ENCODE results near the gene RIC8A. TPM values are rescaled to one million over a fixed set of nuclear protein-coding genes. Genes with fewer than 3 reads are reported as not detected.

RIC8A gene
- total and polyA plus RNA-seq, 2 of the 13 experiments (the other 11 are each of a cell fraction or from before 2014, with no cell fraction given) = 62.1 to 63.8 TPM

DNA sequence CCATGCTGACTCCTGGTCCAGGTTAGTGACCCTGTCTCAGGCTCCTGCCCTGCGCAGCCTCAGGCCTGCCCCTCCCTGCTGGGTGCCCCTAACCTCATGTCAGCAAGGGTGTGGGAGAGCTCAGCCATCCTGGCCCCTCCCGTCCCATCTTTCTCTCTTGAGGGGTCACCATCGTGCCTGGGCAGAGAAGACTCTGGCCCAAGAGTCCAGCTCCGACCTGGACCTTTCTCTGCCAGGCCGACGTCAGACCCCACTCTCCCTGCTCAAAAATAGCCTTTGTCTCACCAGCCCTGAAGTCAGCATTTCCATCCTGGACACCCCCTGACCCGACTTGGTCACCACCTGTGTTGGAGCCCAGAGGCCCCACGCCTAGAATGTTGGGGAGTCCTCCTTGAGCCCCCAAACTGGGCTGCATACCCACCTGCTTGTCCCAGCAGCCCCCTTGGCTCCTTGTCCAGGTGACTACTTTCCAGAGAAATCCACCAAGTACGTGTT lies 9.7 kb upstream of the RIC8A start:
- Histone ChIP-seq H3K36me3 (replicated peaks in 1 of 2; ENCODE audit: control insufficient read depth in 1 of 2, insufficient read depth in 2 of 2, low read length in 2 of 2) (no peaks in the 10 kb centered on the region), H3K4me3 (replicated peaks in 1 of 3; ENCODE audit: insufficient read depth in 1 of 3, low read depth in 2 of 3, low read length in 3 of 3) (no peak overlapping the region), H3K4me2 (ENCODE audit: low read depth, low read length) (no peak overlapping the region), H3K27ac (ENCODE audit: extremely low read length, insufficient read depth, low read length) (no peak overlapping the region), H3K9me3 (ENCODE audit: low read length) (no peaks in the 10 kb centered on the region), H3K79me2 (ENCODE audit: insufficient read depth, low read length) (no peaks in the 10 kb centered on the region), H2AFZ (ENCODE audit: low read length) (no peak overlapping the region), H3K27me3 (ENCODE audit: control insufficient read depth in 1 of 2, insufficient read depth in 2 of 2, low read length in 2 of 2) (peaks cover 0 to 1% of the 10 kb centered on the region in 2 experiments; a peak in 1 of 5 replicates), H4K20me1 (ENCODE audit: insufficient read depth, low read length) (no peaks in the 10 kb centered on the region), H3K9ac (ENCODE audit: insufficient read depth, low read depth, low read length) (no peak overlapping the region), H3K4me1 (ENCODE audit: insufficient read depth, low read length) (0 out of 2 replicates have a peak, but pooled peaks cover 5% of the 10 kb centered on the region)
- DNase-seq (ENCODE audit: low spot score) (no peak), ATAC-seq (peak; percentile 12), FAIRE-seq (no peak)
- 68% methylated on average over 9 of the region's 9 CpGs for WGBS (ENCODE audit: low lambda C conversion rate)
- ChIA-PET CTCF (ENCODE audit: low intra/inter-chr PET ratio, low total read pairs) (no interaction called here), POLR2A (no interaction called here)
- intact Hi-C loops (cut with micrococcal nuclease; ENCODE audit: unreplicated experiment) (no loop called here), in situ Hi-C loops (cut with HindIII; ENCODE audit: extremely low pct_ligation_motif_present, low pct_unique_long_range_greater_than_20kb) (no loop called here)
- BruUV-seq (replicated peaks) = no TSS peak
- TF ChIP-seq HMGA1 (CRISPR knock-in tag; conservative IDR thresholded peaks at IDR 0.05) (no peak), HNRNPL (IDR thresholded peaks at IDR 0.05; ENCODE audit: low read depth, low read length) (no peak), PAWR (CRISPR knock-in tag; IDR thresholded peaks at IDR 0.05; ENCODE audit: borderline replicate concordance) (no peak), ZNF121 (CRISPR knock-in tag; IDR thresholded peaks at IDR 0.05) (no peak), ARNT2 (CRISPR knock-in tag; IDR thresholded peaks at IDR 0.05; ENCODE audit: low read depth) (no peak), RFX5 (IDR thresholded peaks at IDR 0.05; ENCODE audit: low read depth, low read length) (no peak), SMAD9 (CRISPR knock-in tag; IDR thresholded peaks at IDR 0.05) (no peak), ZNF605 (CRISPR knock-in tag; IDR thresholded peaks at IDR 0.05) (no peak), ONECUT2 (CRISPR knock-in tag; IDR thresholded peaks at IDR 0.05) (no peak), ZNF337 (CRISPR knock-in tag; IDR thresholded peaks at IDR 0.05; ENCODE audit: borderline replicate concordance, low read depth) (no peak), RORA (CRISPR knock-in tag; IDR thresholded peaks at IDR 0.05) (no peak), ZBTB8A (CRISPR knock-in tag; IDR thresholded peaks at IDR 0.05; ENCODE audit: borderline replicate concordance, low read depth) (no peak)
- TF ChIP-seq, protein P1, sequence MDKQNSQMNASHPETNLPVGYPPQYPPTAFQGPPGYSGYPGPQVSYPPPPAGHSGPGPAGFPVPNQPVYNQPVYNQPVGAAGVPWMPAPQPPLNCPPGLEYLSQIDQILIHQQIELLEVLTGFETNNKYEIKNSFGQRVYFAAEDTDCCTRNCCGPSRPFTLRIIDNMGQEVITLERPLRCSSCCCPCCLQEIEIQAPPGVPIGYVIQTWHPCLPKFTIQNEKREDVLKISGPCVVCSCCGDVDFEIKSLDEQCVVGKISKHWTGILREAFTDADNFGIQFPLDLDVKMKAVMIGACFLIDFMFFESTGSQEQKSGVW (CRISPR knock-in tag; IDR thresholded peaks at IDR 0.05; ENCODE audit: borderline replicate concordance) = no peak
- TF ChIP-seq, protein P2, sequence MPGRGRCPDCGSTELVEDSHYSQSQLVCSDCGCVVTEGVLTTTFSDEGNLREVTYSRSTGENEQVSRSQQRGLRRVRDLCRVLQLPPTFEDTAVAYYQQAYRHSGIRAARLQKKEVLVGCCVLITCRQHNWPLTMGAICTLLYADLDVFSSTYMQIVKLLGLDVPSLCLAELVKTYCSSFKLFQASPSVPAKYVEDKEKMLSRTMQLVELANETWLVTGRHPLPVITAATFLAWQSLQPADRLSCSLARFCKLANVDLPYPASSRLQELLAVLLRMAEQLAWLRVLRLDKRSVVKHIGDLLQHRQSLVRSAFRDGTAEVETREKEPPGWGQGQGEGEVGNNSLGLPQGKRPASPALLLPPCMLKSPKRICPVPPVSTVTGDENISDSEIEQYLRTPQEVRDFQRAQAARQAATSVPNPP (CRISPR knock-in tag; IDR thresholded peaks at IDR 0.05) = no peak
- TF ChIP-seq, protein P3, sequence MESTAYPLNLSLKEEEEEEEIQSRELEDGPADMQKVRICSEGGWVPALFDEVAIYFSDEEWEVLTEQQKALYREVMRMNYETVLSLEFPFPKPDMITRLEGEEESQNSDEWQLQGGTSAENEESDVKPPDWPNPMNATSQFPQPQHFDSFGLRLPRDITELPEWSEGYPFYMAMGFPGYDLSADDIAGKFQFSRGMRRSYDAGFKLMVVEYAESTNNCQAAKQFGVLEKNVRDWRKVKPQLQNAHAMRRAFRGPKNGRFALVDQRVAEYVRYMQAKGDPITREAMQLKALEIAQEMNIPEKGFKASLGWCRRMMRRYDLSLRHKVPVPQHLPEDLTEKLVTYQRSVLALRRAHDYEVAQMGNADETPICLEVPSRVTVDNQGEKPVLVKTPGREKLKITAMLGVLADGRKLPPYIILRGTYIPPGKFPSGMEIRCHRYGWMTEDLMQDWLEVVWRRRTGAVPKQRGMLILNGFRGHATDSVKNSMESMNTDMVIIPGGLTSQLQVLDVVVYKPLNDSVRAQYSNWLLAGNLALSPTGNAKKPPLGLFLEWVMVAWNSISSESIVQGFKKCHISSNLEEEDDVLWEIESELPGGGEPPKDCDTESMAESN (CRISPR knock-in tag; conservative IDR thresholded peaks at IDR 0.05) = no peak
- TF ChIP-seq, protein P4, sequence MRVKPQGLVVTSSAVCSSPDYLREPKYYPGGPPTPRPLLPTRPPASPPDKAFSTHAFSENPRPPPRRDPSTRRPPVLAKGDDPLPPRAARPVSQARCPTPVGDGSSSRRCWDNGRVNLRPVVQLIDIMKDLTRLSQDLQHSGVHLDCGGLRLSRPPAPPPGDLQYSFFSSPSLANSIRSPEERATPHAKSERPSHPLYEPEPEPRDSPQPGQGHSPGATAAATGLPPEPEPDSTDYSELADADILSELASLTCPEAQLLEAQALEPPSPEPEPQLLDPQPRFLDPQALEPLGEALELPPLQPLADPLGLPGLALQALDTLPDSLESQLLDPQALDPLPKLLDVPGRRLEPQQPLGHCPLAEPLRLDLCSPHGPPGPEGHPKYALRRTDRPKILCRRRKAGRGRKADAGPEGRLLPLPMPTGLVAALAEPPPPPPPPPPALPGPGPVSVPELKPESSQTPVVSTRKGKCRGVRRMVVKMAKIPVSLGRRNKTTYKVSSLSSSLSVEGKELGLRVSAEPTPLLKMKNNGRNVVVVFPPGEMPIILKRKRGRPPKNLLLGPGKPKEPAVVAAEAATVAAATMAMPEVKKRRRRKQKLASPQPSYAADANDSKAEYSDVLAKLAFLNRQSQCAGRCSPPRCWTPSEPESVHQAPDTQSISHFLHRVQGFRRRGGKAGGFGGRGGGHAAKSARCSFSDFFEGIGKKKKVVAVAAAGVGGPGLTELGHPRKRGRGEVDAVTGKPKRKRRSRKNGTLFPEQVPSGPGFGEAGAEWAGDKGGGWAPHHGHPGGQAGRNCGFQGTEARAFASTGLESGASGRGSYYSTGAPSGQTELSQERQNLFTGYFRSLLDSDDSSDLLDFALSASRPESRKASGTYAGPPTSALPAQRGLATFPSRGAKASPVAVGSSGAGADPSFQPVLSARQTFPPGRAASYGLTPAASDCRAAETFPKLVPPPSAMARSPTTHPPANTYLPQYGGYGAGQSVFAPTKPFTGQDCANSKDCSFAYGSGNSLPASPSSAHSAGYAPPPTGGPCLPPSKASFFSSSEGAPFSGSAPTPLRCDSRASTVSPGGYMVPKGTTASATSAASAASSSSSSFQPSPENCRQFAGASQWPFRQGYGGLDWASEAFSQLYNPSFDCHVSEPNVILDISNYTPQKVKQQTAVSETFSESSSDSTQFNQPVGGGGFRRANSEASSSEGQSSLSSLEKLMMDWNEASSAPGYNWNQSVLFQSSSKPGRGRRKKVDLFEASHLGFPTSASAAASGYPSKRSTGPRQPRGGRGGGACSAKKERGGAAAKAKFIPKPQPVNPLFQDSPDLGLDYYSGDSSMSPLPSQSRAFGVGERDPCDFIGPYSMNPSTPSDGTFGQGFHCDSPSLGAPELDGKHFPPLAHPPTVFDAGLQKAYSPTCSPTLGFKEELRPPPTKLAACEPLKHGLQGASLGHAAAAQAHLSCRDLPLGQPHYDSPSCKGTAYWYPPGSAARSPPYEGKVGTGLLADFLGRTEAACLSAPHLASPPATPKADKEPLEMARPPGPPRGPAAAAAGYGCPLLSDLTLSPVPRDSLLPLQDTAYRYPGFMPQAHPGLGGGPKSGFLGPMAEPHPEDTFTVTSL (CRISPR knock-in tag; IDR thresholded peaks at IDR 0.05; ENCODE audit: borderline replicate concordance) = no peak
